AG04449 (cell line): ENCODE data around the gene RAB8A.
"Not testable (repeated sequence)": the region's sequence is repeated elsewhere in the genome, so short reads cannot be mapped to it uniquely, and the experiment has no call there.

Experiments used
- CTCF ChIA-PET: fragments of 350-600 bp; formaldehyde crosslinking; extraction: SDS; loops from one replicate; lab custom pipeline; 2021; ENCODE audit warnings: antibody characterized with exemption; lab: Yijun Ruan, JAX
- POLR2A ChIA-PET: fragments of 400-600, 350-600 bp; formaldehyde crosslinking; extraction: SDS; loops from one replicate; lab custom pipeline; 2020; ENCODE audit warnings: antibody characterized with exemption, inconsistent platforms; lab: Yijun Ruan, JAX
- DNase-seq: peaks from one replicate; pipeline ENCODE4 v3.0.0-alpha.2; 2010; ENCODE audit warnings: low read depth, low spot score
- H3K4me3 ChIP-seq: 2 replicates; pipeline ENCODE4 v1.5.1; 2011; ENCODE audit warnings: low read depth, mild to moderate bottlenecking, control low read depth, low read length
- CTCF ChIP-seq: IDR thresholded peaks from one replicate; pipeline ENCODE4 v1.5.1; 2011; ENCODE audit warnings: mild to moderate bottlenecking, moderate library complexity, low read length, control low read depth, inconsistent platforms; ENCODE audit not compliant: insufficient read depth; ENCODE audit errors: missing control alignments

RAB8A gene

GRCh38 chr19:16095071-16095571, 16.6 kb upstream of the RAB8A start:
- no peak overlapping the region for H3K4me3 ChIP-seq
- DNase-seq: no peak
- TF ChIP-seq CTCF: no peak
- CTCF ChIA-PET: interaction anchor here (0.8 to 4.7 kb wide), 6 partner anchors 8 to 91 kb away, joined by 3 to 27 read pairs (median 8); partner anchors contain the start of genes FAM32A and RAB8A
- POLR2A ChIA-PET: interaction anchor here (0.9 to 2.2 kb wide), 4 partner anchors 9 to 20 kb away, joined by 6 to 15 read pairs (median 8); partner anchors contain the start of gene TPM4

- H3K4me3 ChIP-seq: no peak overlapping the region
- CTCF ChIA-PET: interaction anchor here (0.7 to 4.7 kb wide), 6 partner anchors 10 to 287 kb away, joined by 3 to 27 read pairs (median 7); partner anchors contain the start of gene RAB8A
- TF ChIP-seq CTCF: no peak
- POLR2A ChIA-PET: interaction anchor here (0.6 to 1.5 kb wide), 2 partner anchors 13 to 34 kb away, joined by 3 read pairs; no protein-coding TSS in a partner anchor
- no peak for DNase-seq
These were observed 15.3 kb upstream of the RAB8A start for GRCh38 chr19:16096280-16096855.

- DNase-seq: no peak
- no peak overlapping the region for H3K4me3 ChIP-seq
- CTCF ChIA-PET: interaction anchor here (1.6 to 2.9 kb wide), 2 partner anchors 13 to 57 kb away, joined by 4 to 13 read pairs; no protein-coding TSS in a partner anchor
- POLR2A ChIA-PET: interaction anchor here (0.9 to 1.1 kb wide), 2 partner anchors 13 to 22 kb away, joined by 3 read pairs; partner anchors contain the start of gene TPM4
- TF ChIP-seq CTCF: no peak
These were observed 13.3 kb upstream of the RAB8A start for GRCh38 chr19:16098416-16098768.

- no peak for TF ChIP-seq CTCF
- ChIA-PET CTCF (interaction anchor here (1.6 to 2.9 kb wide), 2 partner anchors 12 to 58 kb away, joined by 4 to 13 read pairs; no protein-coding TSS in a partner anchor), POLR2A (interaction anchor here (0.9 to 1.1 kb wide), 2 partner anchors 14 to 23 kb away, joined by 3 read pairs; partner anchors contain the start of gene TPM4)
- DNase-seq: no peak
- no peak overlapping the region for H3K4me3 ChIP-seq
These were observed 12.9 kb upstream of the RAB8A start for GRCh38 chr19:16098821-16099220.

- ChIA-PET POLR2A (interaction anchor here (0.9 to 1.2 kb wide), 3 partner anchors 14 to 23 kb away, joined by 3 to 4 read pairs (median 3); partner anchors contain the start of gene TPM4), CTCF (interaction anchor here (0.7 to 2.9 kb wide), 3 partner anchors 12 to 86 kb away, joined by 4 to 13 read pairs (median 4); partner anchors contain the start of gene FAM32A)
- not testable (repeated sequence) for DNase-seq, H3K4me3 ChIP-seq
These were observed 12.2 kb upstream of the RAB8A start for GRCh38 chr19:16099314-16099965.

GRCh38 chr19:16100524-16100923, 11.2 kb upstream of the RAB8A start:
- ChIA-PET CTCF (interaction anchor here (2.9 kb wide), 1 partner anchor 10 kb away, joined by 13 read pairs; no protein-coding TSS in a partner anchor), POLR2A (interaction anchor here (0.7 to 1.2 kb wide), 2 partner anchors 13 to 24 kb away, joined by 3 to 4 read pairs; partner anchors contain the start of gene TPM4)
- no peak for DNase-seq
- TF ChIP-seq CTCF: no peak
- H3K4me3 ChIP-seq: no peak overlapping the region
